Stimulated activated CD4-positive, alpha-beta T cell treated with anti-CD3 and anti-CD28 coated beads, Interleukin-4, amount 100 ng/mL, for 4 hours (primary cell): ENCODE measurements around the gene COL4A1.

Experiments used
- DNase-seq, 2 experiments: peaks; one replicate each; pipeline ENCODE4 v3.0.0-alpha.2; 2020

Gene COL4A1

GRCh38 chr13:110291286-110291685 is 15.7 kb downstream of the COL4A1 start:
- DNase-seq = no peak

- no peak for DNase-seq
These were observed 16.1 kb downstream of the COL4A1 start for GRCh38 chr13:110290826-110291225.

DNA sequence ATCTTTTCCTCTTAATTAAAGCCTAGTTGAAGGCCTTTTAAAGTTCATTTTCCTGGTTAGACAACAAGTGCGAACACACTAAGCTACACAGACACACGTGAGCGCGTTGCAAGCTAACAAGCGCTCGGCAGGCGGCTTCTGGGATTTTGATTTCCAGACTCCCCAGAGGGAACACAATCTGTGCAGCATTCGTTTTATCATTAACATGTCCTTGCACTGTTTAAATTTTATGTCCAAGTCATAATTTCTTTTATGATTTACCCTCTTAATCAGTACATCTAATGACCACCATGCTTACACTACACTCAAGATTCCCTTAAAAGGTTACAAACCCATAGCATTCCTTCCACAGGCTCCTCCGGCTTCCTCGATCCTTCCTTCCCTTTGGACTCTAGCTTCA is 16.8 kb downstream of the COL4A1 start:
- no peak for DNase-seq

GRCh38 chr13:110289661-110290060 is 17.3 kb downstream of the COL4A1 start:
- no peak for DNase-seq

DNA sequence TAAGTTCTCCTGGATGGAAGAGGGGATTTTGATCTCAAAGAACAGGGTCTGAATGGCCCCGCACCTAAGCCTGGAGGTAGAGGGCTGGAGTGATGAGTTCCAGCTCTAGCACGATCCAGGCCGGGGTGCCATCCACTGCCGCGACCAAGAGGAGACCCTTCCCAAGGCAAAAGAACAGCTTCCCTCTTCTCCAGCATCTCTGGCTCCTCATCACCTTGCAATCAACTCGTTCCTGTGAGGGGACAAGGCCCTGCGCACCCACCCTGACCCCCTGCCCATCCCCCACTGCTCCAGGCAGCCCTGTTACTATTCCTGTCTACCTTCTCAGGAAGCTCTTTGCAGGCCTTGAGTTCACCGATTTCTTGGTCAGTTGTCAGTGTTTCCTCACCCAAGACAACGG is 17.8 kb downstream of the COL4A1 start:
- DNase-seq = no peak

DNA sequence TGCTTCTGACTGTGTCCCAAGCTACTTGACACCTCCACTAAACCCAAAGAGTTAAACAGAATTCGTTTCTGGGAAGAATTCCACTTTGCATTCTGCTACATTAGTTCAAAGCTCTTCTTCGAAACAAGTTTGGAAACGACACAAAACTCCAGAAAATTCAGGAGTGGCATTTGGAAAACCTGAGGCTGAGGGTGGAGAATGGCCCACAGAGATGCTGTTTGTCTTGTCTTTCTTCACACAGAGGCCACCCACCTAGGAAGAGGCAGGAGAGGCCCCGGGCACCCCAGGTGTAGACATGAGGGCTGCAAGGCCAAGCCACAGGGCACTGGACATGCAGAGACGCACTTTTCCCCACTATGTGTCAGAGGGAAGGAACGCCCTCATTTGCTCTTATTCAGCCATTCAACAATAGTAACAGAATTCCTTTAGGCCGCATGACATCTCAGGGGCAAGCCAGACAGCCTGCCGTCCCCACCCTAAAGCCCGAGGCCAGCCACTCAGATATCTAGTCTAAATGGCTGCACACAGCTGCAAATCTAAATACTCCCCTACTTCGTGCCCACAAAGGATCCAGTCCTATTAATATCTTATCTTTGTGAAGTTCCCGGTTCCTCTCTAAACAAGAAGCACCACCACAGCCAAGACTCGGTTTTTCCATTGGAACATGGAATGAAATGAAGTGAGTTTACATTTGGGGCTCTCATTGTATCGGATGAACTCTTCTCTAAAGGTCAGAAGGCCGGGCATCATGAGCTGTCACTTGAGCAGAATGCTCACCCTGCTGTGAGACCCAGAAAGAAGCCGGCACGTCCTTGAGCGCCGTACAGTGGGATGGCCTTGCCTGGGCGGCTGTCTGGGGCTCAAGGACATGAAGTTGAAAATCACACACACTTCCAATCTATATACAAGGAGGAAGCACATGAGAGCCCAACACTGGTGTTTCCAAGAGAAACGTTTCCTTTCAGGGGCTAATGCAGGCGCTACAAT is 19.8 kb downstream of the COL4A1 start:
- no peak for DNase-seq

DNA sequence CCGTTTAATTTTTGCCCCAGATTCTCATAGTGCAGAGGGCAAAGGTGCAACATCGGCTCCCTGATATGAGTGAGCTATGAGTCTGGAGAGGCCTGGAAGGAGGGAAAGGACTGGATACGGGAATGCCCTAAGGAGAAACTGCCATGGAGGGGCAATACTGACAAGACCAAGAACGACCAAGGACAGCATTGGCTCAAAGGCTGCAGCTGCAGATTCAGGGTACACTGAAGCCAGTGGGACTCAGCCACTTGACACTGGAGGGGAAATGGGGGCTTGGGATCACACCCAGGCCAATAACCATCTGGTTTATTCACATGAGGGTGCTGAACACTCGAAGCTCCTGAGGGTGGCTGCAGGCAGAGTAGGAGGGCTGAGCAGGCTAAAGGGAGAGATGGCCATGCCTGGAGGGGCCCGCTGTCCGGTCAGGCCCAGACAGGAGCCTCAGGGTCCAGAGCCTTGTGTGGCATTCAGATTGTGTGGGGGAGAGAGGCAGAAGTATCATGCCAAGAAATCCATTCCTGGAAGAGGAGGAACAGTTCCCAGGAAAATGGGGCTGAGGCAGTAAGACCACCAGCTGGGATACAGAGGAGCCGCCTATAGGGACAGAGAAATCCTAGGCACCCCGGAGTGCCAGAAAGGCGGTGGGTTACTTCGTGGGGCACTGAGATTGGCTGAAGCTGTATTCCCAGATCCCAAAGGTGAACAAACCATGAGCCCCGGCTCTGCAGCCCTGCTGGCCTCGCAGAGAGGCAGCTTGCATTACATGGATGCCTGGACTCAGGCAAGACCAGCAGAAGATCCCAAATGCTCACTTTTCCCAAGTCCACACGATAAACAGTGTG is 20.7 kb downstream of the COL4A1 start:
- no peak for DNase-seq

DNA sequence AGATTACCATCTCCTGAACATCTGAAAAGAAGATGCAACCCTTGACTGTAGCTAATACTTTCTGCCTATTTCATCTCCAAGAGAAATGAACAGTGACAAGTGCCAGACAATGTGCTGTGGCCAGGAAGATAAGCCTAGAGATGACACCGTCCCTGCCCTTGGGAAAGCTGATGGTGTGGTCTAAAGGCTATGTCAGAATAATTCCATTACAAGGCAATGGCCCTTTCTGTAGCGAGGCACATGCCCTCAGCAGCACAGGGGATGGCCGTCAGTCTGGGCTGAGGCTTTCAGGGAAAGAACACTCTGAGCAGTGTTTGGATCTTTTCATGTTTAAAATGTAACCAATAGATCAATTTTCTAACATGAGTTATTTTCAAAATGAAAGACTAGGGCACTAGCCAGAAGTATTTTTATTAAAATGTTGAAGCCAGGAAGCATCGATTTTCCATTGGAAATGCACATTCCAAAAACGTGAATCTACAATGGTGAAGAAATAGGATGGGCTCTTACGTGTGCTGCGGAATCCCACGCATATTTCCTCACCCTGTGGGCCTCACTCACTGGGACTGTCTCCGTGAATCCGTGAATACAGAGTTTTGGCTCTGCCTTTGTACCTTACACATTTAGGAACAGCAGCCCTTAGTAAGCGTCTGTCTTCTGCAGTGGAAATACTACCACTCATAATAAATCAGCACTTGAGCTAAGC is 22.0 kb downstream of the COL4A1 start:
- DNase-seq = no peak

DNA sequence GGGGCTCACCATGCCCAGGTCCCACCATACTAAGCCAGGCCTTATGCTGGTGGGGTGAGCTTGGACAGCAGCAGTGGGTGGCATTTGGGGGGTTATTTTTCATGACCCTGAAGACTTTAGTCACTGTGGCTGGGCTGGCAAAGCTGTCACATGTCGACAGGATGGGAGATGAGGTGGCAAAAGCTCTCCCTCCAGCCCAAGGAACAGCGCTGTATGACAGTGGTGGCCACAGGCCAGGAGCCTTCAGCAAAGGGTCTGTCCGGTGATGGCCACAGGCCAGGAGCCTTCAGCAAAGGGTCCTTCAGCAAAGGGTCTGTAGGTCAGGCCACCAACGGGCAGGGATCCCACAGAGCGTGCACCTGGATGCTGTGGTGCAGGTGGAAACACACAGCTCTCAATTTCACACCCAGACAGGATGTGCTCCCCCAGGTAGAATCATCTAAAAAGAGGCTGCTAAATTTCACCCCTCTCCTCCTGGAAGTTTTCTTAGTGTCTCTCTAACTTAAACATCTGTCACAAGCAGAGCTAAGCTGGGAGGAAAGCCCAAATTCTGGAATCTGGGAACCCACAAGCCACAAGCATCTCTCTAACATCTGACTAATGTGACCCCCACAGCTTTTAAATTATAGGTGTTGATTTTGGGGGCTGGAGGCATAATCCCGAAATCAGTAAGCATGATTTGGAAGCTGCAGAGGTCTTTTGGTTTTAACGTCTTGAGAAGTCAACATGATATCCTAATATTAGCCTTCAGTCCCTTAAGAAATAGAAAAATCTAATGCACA is 23.0 kb downstream of the COL4A1 start:
- DNase-seq = no peak

DNA sequence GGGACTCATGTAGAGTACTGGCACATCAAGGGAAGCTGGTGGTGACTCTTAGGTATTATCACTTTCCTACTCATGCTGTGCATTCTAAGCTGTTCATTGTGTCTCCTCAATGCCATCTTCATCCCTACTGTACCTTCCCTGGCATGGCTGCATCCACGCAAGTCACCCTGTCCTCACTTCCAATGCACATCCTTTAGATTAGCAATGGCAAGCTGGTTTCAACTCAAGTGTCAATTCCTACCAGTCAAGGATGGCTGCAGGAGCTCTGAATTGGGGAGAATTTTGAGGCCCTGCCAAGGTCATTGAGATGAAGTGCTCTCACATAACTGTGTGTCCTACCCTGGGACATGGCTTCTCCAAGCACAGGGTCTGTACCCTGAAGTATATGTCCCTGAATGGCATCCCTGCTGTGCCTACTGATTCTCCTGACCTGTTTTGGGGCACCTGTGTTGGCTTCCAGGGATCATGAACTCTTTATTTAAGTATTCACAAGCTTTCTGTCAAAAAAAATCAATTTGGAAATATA is 24.6 kb downstream of the COL4A1 start:
- DNase-seq = no peak

DNA sequence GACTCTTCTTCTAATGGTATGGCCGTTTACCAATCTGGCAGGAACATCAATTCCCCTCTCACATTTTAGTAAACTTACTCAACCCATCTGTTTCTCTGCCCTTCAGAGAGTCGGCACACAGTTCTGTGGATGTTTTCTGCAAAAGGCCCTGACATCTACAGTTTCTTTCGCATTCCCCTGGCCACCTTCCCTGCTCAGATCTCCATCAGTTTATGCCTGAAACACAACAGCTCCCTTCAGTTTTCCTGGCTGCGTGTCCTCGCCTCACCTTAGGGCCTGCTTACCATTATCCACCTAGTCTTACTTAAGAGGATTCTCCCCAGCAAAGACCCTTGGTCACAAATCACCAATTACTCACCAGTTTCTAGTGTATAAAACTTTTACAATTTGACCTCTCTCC is 25.2 kb downstream of the COL4A1 start:
- DNase-seq = no peak

DNA sequence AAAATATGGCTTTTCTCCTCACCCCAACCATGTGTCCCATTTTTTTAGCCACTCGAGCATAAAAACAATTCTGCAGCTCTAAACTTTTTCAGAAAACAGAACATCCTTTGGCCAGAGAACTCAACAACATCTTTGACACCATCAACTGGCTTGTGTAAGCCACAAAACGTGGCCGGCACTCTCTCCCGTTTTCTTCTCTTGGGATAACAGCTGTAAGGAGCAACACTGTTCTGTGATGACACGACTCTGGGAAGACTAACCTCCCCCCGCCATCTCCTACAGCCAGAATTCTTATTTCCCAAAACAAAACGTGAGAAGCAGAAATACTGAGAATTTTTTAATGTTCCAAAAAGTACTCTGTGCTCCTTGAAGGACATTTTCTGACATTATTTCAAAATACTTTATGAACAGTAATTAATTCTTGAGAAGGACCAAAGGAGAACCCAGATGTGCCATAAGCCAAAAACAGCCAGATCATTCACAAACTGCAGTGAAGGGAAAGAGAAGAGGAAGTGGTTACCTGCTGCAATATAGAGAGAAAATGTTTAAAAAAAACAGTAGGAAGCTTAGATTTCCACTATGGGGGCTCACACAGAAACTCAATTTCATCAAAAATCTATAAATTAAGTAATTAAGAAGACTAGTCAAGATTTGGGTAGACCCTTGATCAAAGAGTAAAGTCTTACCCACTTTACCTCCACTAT is 25.8 kb downstream of the COL4A1 start:
- no peak for DNase-seq

DNA sequence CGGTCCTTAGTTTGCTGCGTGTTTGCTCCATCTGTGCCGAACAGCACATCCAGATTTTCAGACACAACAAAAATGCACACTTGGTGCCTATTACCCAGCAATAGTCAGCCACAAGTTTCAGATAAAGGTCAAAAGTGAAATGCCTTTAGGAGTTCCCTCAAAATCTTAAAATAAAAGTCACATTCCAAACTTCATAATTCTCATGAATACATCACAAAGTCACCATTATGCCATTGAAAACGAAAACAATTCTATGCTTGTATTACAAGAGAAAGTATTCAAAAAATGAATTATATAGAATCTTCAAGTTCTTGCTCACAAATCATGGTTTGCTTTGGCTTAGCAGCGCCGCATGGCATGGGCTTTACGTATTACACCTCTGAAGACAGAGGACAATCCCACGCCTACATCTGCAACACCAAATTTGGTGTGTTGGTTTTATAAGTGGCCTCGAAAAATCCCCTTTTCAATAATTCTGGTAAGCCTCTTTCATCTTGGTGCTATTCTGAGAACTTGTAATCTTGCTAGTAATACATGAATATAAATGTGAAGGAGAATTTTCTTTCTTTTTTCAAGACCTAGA is 26.6 kb downstream of the COL4A1 start:
- no peak for DNase-seq

- DNase-seq = no peak
These were observed 27.3 kb downstream of the COL4A1 start for GRCh38 chr13:110279684-110280083.

GRCh38 chr13:110278859-110279258 is 28.1 kb downstream of the COL4A1 start:
- no peak for DNase-seq

DNA sequence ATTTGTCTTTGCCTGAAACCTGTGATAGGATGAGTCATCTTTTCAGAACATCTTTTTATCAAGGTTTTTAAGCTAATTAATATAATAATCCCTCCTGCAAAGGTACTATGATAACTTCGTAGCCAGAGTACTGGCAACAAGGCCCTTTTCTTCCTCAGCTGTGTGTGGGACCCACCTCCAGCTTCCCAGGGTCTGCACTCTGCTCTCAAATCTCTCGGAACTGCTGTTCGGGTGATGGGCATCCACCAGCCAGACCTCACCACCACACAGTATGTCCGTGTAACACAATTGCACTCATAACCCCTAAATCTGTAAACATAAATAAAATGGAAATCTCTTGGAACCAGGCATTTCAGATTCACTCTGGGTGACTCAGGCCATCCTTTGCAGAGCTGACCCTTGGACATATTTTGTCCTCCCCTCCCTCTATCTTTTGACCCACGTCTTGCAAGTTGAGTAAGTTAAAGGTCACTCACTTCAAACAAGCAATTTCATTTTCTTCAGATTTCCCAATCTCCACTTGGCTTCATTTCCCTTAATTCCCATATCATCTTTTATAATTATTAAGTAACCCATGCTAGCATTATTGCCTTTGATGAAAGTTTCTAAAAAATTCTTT is 29.5 kb downstream of the COL4A1 start:
- DNase-seq = no peak

GRCh38 chr13:110276553-110276950 is 30.4 kb downstream of the COL4A1 start:
- no peak for DNase-seq

DNA sequence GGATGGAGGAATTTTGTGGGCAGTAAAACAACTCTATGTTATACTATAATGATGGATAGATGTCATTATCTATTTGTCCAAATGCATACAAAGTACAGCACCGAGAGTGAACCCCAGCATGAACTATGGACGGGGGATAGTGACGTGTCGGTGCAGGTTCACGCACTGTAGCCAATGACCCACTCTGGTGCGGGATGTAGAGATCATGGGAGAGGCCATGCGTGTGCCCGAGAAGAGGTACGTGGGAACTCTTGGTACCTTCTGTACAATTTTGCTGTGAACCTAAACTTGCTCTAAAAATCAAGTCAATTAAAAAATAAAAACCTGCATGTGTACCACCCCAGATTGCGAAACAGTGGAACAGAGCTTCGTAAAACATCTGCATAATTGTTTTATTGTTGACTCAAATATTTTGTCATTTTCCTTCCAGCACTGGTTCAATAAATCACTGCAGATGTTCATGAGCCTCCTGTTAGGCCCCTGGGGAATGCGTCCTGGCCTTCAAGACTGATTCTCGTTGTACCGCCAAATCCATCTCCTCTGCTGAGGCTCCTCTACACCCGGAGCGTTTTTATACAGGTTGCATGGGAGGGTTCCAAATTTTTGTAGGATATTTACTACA is 30.9 kb downstream of the COL4A1 start:
- DNase-seq = no peak

DNA sequence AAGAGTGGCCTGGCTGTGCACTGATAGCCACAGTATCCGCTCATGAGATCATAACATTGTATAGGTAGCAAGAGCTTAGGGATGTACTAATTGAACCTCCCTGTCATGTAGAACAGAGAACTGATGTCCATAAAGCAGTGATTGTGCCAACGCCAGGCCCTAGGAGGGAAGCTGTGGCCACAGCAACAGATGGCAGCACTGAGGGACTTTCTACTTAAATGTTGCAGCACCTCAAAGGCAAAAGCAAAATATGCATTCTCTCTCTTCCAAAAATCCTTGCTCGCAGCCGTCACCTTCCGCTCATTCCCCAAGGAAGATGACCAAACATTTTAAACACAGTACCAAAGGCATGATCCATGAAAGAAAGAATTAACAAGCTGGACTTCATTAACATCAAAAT is 32.3 kb downstream of the COL4A1 start:
- DNase-seq = no peak

GRCh38 chr13:110273254-110273653 is 33.7 kb downstream of the COL4A1 start:
- no peak for DNase-seq
